Hepatocyte (in vitro differentiated cells): ENCODE results near the gene APBA1. TPM values are rescaled to one million over a fixed set of nuclear protein-coding genes. Genes with fewer than 3 reads are reported as not detected.

Experiments used
- DNase-seq: peaks from one replicate; pipeline ENCODE4 v3.0.0-alpha.2; 2016; ENCODE audit warnings: low spot score
- H2AFZ ChIP-seq: fragments of 200-600 bp; sonication (generic); 2 replicates; pipeline ENCODE4 v1.6.0; 2016; ENCODE audit warnings: antibody characterized with exemption, mild to moderate bottlenecking
- H3K27ac ChIP-seq: fragments of 200-600 bp; sonication (generic); 2 replicates; pipeline ENCODE4 v1.5.1; 2016; ENCODE audit warnings: mild to moderate bottlenecking
- H3K27me3 ChIP-seq: fragments of 200-600 bp; sonication (generic); 2 replicates; pipeline ENCODE4 v1.6.1; 2016
- H3K36me3 ChIP-seq: fragments of 200-600 bp; sonication (generic); replicated peaks from 2 replicates; pipeline ENCODE4 v1.5.1; 2016; ENCODE audit warnings: low read depth; ENCODE audit not compliant: insufficient read depth
- H3K4me1 ChIP-seq: fragments of 200-600 bp; sonication (generic); 2 replicates; pipeline ENCODE4 v1.5.1; 2016; ENCODE audit warnings: mild to moderate bottlenecking, moderate library complexity; ENCODE audit not compliant: insufficient read depth
- H3K4me2 ChIP-seq: fragments of 200-600 bp; sonication (generic); 2 replicates; pipeline ENCODE4 v1.6.0; 2016
- H3K4me3 ChIP-seq: fragments of 200-600 bp; sonication (generic); 2 replicates; pipeline ENCODE4 v1.5.1; 2016; ENCODE audit warnings: mild to moderate bottlenecking
- H3K79me2 ChIP-seq: fragments of 200-600 bp; sonication (generic); 2 replicates; pipeline ENCODE4 v1.6.0; 2017; ENCODE audit warnings: mild to moderate bottlenecking
- H3K9me2 ChIP-seq: fragments of 200-600 bp; sonication (generic); replicated peaks from 2 replicates; pipeline ENCODE4 v1.6.0; 2017; ENCODE audit warnings: mild to moderate bottlenecking; ENCODE audit not compliant: insufficient read depth
- H3K9me3 ChIP-seq: fragments of 200-600 bp; sonication (generic); 2 replicates; pipeline ENCODE4 v1.5.1; 2016; ENCODE audit warnings: low read depth, mild to moderate bottlenecking
- H4K20me1 ChIP-seq: fragments of 200-600 bp; sonication (generic); 2 replicates; pipeline ENCODE4 v1.6.0; 2016; ENCODE audit warnings: mild to moderate bottlenecking; ENCODE audit not compliant: insufficient read depth, poor library complexity, severe bottlenecking
- CTCF ChIP-seq: fragments of 200-600 bp; sonication (generic); IDR thresholded peaks from 2 replicates; pipeline ENCODE4 v1.5.1; 2016; ENCODE audit warnings: antibody characterized with exemption, mild to moderate bottlenecking; ENCODE audit not compliant: poor library complexity
- EZH2 ChIP-seq: fragments of 200-600 bp; sonication (generic); IDR thresholded peaks from 2 replicates; pipeline ENCODE4 v1.6.1; 2016; ENCODE audit warnings: antibody characterized with exemption, mild to moderate bottlenecking, borderline replicate concordance
- EZH2phosphoT487 ChIP-seq: fragments of 200-600 bp; sonication (generic); IDR thresholded peaks from one replicate; pipeline ENCODE4 v1.6.1; 2018; ENCODE audit warnings: antibody characterized with exemption, mild to moderate bottlenecking, low read depth, moderate library complexity; ENCODE audit not compliant: unreplicated experiment, severe bottlenecking
- WGBS: methylation state at CpG from one replicate; pipeline ENCODE4 v1.1.6; 2016; ENCODE audit warnings: low lambda C conversion rate; ENCODE audit errors: missing lambda C conversion rate; 5-methylcytosine and 5-hydroxymethylcytosine counted together
- polyA plus RNA-seq: library from polyadenylated mRNA; unstranded; fragments of >200 nt; fragmentation: Nextera tagmentation; extraction: Ambion mirVana; gene quantifications from 2 replicates; pipeline ENCODE4 v1.2.1, GENCODE V29; 2016
- total RNA-seq: library from RNA; depleted of rRNA; stranded (reverse); fragments of >200 nt; gene quantifications from 2 replicates; pipeline ENCODE4 v1.2.3, GENCODE V29; 2014

Gene APBA1
- total and polyA plus RNA-seq, 2 experiments from 2014 or later = 1.5 to 12.0 TPM

GRCh38 chr9:69660304-69660703, 11.9 kb downstream of the APBA1 start:
- Histone ChIP-seq H3K9me3 (no peaks in the 10 kb centered on the region), H3K4me3 (no peak overlapping the region), H3K4me2 (no peak overlapping the region), H3K4me1 (no peaks in the 10 kb centered on the region), H3K79me2 (no peaks in the 10 kb centered on the region), H3K36me3 (no peaks in the 10 kb centered on the region), H3K27me3 (no peaks in the 10 kb centered on the region), H3K27ac (no peak overlapping the region), H4K20me1 (no peaks in the 10 kb centered on the region), H3K9me2 (no peaks in the 10 kb centered on the region), H2AFZ (no peak overlapping the region)
- TF ChIP-seq EZH2phosphoT487 = no peak
- no peak for TF ChIP-seq CTCF
- TF ChIP-seq EZH2 = no peak
- WGBS = 53% methylated on average over 2 of the region's 2 CpGs
- no peak for DNase-seq

- Histone ChIP-seq H3K9me2 (no peaks in the 10 kb centered on the region), H3K36me3 (no peaks in the 10 kb centered on the region), H2AFZ (no peak overlapping the region), H3K4me1 (no peaks in the 10 kb centered on the region), H3K9me3 (no peaks in the 10 kb centered on the region), H3K4me3 (no peak overlapping the region), H4K20me1 (no peaks in the 10 kb centered on the region), H3K27ac (no peak overlapping the region), H3K79me2 (no peaks in the 10 kb centered on the region), H3K4me2 (no peak overlapping the region), H3K27me3 (no peaks in the 10 kb centered on the region)
- no peak for TF ChIP-seq EZH2
- TF ChIP-seq EZH2phosphoT487 = no peak
- no peak for TF ChIP-seq CTCF
- WGBS = 57% methylated on average over 3 of the region's 3 CpGs
- DNase-seq = no peak
Measured at GRCh38 chr9:69658987-69659675, 13.0 kb downstream of the APBA1 start.

- no peak overlapping the region for H3K4me2 ChIP-seq
- no peaks in the 10 kb centered on the region for H3K9me3 ChIP-seq
- H3K79me2 ChIP-seq = no peaks in the 10 kb centered on the region
- DNase-seq = peak; percentile 16
- H3K9me2 ChIP-seq = no peaks in the 10 kb centered on the region
- no peak overlapping the region for H3K4me3 ChIP-seq
- no peaks in the 10 kb centered on the region for H3K4me1 ChIP-seq
- no peak overlapping the region for H2AFZ ChIP-seq
- TF ChIP-seq EZH2phosphoT487 (no peak), EZH2 (no peak), CTCF (no peak)
- H3K36me3 ChIP-seq = no peaks in the 10 kb centered on the region
- no peak overlapping the region for H3K27ac ChIP-seq
- no peaks in the 10 kb centered on the region for H3K27me3 ChIP-seq
- H4K20me1 ChIP-seq = no peaks in the 10 kb centered on the region
Measured at GRCh38 chr9:69657269-69657668, 14.9 kb downstream of the APBA1 start.

GRCh38 chr9:69655065-69655464, 17.1 kb downstream of the APBA1 start:
- H3K4me3 ChIP-seq = no peak overlapping the region
- DNase-seq = no peak
- TF ChIP-seq EZH2 (no peak), EZH2phosphoT487 (no peak), CTCF (no peak)
- H3K9me2 ChIP-seq = no peaks in the 10 kb centered on the region
- 90% methylated on average over 2 of the region's 2 CpGs for WGBS
- no peak overlapping the region for H3K4me2 ChIP-seq
- no peaks in the 10 kb centered on the region for H3K9me3 ChIP-seq
- no peaks in the 10 kb centered on the region for H3K36me3 ChIP-seq
- H2AFZ ChIP-seq = no peak overlapping the region
- H3K27ac ChIP-seq = no peak overlapping the region
- no peaks in the 10 kb centered on the region for H3K4me1 ChIP-seq
- H3K27me3 ChIP-seq = no peaks in the 10 kb centered on the region
- no peaks in the 10 kb centered on the region for H3K79me2 ChIP-seq
- no peaks in the 10 kb centered on the region for H4K20me1 ChIP-seq
